ENCODE data around the gene KIR2DL1.
"Not testable (repeated sequence)": the region's sequence is repeated elsewhere in the genome, so short reads cannot be mapped to it uniquely, and the experiment has no call there.

DNA sequence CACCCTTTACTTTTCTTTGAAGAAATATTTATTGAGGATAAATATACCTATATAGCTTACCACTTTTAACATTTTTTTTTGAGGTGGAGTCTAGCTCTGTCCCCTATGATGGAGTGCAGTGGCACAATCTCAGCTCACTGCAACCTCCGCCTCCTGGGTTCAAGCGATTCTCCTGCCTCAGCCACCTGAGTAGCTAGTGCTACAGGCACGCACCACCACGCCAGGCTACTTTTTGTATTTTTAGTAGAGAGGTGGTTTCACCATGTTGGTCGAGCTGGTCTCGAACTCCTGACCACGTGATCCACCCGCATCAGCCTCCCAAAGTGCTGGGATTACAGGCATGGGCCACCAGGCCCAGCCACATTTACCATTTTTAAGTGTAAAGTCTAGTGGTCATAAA, 6.2 kb downstream of the KIR2DL1 start:
- not testable (repeated sequence) for TF ChIP-seq EZH2 (IDR thresholded peaks at IDR 0.05); POLR2AphosphoS5 (IDR thresholded peaks at IDR 0.05; ENCODE audit: borderline replicate concordance, low read depth, low read length); FOXP2 (optimal IDR thresholded peaks at IDR 0.05; ENCODE audit: control extremely low read depth, extremely low read length, insufficient read depth)

Measured in SK-N-MC (cell line).